AG04450 (cell line): ENCODE results near the gene KBTBD13. TPM values are rescaled to one million over a fixed set of nuclear protein-coding genes. Genes with fewer than 3 reads are reported as not detected.
"Not testable (repeated sequence)": the region's sequence is repeated elsewhere in the genome, so short reads cannot be mapped to it uniquely, and the experiment has no call there.

Experiments used
- CTCF ChIA-PET: fragments of 300-600, 350-600 bp; formaldehyde crosslinking; extraction: SDS; loops from one replicate; lab custom pipeline; 2022; ENCODE audit warnings: antibody characterized with exemption, inconsistent platforms; lab: Charles Lee
- POLR2A ChIA-PET: fragments of 350-600 bp; formaldehyde crosslinking; extraction: SDS; loops from one replicate; lab custom pipeline; 2021; ENCODE audit warnings: antibody characterized with exemption, inconsistent platforms; lab: Yijun Ruan, JAX
- DNase-seq: peaks from one replicate; pipeline ENCODE4 v3.0.0-alpha.2; 2011; ENCODE audit warnings: low read depth, low spot score
- H3K27ac ChIP-seq: one replicate; pipeline ENCODE4 v1.5.1; 2012; ENCODE audit warnings: low read depth, low read length, control low read depth
- H3K27me3 ChIP-seq: one replicate; pipeline ENCODE4 v1.6.0; 2012; ENCODE audit warnings: low read length; ENCODE audit not compliant: control insufficient read depth, insufficient read depth
- H3K4me3 ChIP-seq: 2 replicates; pipeline ENCODE4 v1.5.1; 2011; ENCODE audit warnings: mild to moderate bottlenecking, low read depth, low read length, control low read depth
- H3K9me3 ChIP-seq: 2 replicates; pipeline ENCODE4 v1.5.1; 2012; ENCODE audit warnings: low read length; ENCODE audit not compliant: control insufficient read depth, insufficient read depth
- polyA plus RNA-seq: library from polyadenylated mRNA; depleted of rRNA; stranded (reverse); fragments of >200 nt; gene quantifications from 2 replicates; pipeline ENCODE4 v1.2.3, GENCODE V29; 2011
- TF ChIP-seq, protein P1 (sequence below): IDR thresholded peaks from 2 replicates; pipeline ENCODE4 v1.5.1; 2011; ENCODE audit warnings: low read depth, low read length, control low read depth, inconsistent platforms

Gene KBTBD13
- polyA plus RNA-seq, 1 experiment, result not detected

- H3K9me3 ChIP-seq, result no peaks in the 10 kb centered on the region
- H3K27me3 ChIP-seq, result no peaks in the 10 kb centered on the region
- no peak for DNase-seq
- no peak overlapping the region for H3K27ac ChIP-seq
- ChIA-PET CTCF (interaction anchor here (1.6 kb wide), 2 partner anchors 42 to 63 kb away, joined by 5 to 10 read pairs; no protein-coding TSS in a partner anchor), POLR2A (no interaction called here)
- TF ChIP-seq, protein P1, sequence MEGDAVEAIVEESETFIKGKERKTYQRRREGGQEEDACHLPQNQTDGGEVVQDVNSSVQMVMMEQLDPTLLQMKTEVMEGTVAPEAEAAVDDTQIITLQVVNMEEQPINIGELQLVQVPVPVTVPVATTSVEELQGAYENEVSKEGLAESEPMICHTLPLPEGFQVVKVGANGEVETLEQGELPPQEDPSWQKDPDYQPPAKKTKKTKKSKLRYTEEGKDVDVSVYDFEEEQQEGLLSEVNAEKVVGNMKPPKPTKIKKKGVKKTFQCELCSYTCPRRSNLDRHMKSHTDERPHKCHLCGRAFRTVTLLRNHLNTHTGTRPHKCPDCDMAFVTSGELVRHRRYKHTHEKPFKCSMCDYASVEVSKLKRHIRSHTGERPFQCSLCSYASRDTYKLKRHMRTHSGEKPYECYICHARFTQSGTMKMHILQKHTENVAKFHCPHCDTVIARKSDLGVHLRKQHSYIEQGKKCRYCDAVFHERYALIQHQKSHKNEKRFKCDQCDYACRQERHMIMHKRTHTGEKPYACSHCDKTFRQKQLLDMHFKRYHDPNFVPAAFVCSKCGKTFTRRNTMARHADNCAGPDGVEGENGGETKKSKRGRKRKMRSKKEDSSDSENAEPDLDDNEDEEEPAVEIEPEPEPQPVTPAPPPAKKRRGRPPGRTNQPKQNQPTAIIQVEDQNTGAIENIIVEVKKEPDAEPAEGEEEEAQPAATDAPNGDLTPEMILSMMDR, result no peak
- H3K4me3 ChIP-seq, result no peak overlapping the region
Measured at GRCh38 chr15:65096481-65097385, 20.2 kb downstream of the KBTBD13 start.

DNA sequence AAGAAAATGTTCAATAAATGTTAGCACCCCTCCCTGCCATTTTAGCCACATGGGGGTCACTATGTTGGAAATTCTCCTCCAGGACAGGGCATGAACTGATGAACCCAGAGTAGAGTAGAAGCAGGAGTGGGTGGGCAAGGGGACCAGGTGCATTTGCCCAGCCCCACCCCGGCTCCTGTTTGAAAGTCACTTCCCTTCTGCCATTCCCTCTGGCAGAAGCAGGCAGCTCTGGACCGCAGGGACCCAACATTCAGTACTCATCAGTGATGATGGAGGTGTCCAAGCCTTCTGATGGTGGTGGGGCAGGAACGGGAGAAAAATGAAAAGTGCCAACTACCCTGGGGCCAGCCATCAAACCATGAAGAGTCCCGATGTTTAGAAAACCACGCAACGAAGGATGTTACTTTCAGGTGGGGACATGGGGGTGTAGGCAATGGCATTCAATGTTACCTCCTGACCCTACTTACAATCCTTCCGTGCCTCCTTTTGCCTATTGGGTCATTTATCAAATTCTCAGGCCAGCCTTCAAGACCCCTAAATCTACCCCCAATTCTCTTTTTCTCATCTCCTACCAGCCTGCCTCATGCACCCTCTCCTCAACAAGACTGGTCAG is 21.2 kb downstream of the KBTBD13 start:
- ChIA-PET POLR2A (no interaction called here), CTCF (no interaction called here)
- DNase-seq, result no peak
- TF ChIP-seq, protein P1, result no peak
- no peak overlapping the region for H3K4me3 ChIP-seq
- H3K27ac ChIP-seq, result no peak overlapping the region
- H3K27me3 ChIP-seq, result no peaks in the 10 kb centered on the region
- no peaks in the 10 kb centered on the region for H3K9me3 ChIP-seq

GRCh38 chr15:65099336-65099735 is 22.8 kb downstream of the KBTBD13 start:
- H3K27ac ChIP-seq, result no peak overlapping the region
- TF ChIP-seq, protein P1, result no peak
- no peak overlapping the region for H3K4me3 ChIP-seq
- CTCF ChIA-PET, result interaction anchor here (0.5 to 3.4 kb wide), 4 partner anchors 10 to 66 kb away, joined by 3 to 78 read pairs (median 4); no protein-coding TSS in a partner anchor
- H3K27me3 ChIP-seq, result no peaks in the 10 kb centered on the region
- no peaks in the 10 kb centered on the region for H3K9me3 ChIP-seq
- POLR2A ChIA-PET, result no interaction called here
- DNase-seq, result no peak

DNA sequence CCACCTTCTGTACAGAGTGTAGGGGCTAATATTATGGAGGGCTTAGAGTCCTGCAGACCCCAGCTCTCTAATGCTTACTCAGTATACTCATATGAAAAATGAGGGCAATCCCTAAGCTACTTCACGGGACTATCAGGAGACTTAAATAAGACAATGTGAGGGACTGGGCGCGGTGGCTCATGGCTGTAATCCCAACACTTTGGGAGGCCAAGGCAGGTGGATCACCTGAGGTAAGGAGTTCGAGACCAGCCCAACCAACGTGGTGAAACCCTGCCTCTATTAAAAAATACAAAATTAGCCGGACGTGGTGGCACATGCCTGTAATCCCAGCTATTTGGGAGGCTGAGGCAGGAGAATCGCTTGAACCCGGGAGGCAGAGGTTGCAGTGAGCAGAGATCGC is 23.3 kb downstream of the KBTBD13 start:
- DNase-seq, POLR2A ChIA-PET, H3K27me3 ChIP-seq, H3K27ac ChIP-seq, H3K4me3 ChIP-seq, H3K9me3 ChIP-seq: not testable (repeated sequence)
- CTCF ChIA-PET, result interaction anchor here (0.5 to 3.4 kb wide), 4 partner anchors 9 to 67 kb away, joined by 3 to 78 read pairs (median 4); no protein-coding TSS in a partner anchor

- Histone ChIP-seq H3K9me3 (no peaks in the 10 kb centered on the region), H3K27me3 (no peaks in the 10 kb centered on the region), H3K4me3 (no peak overlapping the region), H3K27ac (no peak overlapping the region)
- POLR2A ChIA-PET, result no interaction called here
- TF ChIP-seq, protein P1, result no peak
- CTCF ChIA-PET, result interaction anchor here (1.7 to 4.0 kb wide), 4 partner anchors 14 to 68 kb away, joined by 9 to 127 read pairs (median 54); partner anchors contain the start of gene UBAP1L
- no peak for DNase-seq
Measured at GRCh38 chr15:65100442-65100841, 23.9 kb downstream of the KBTBD13 start.
